Adipocyte (in vitro differentiated cells): ENCODE results near the gene ZBTB42.
A peak's percentile ranks its signal among the peaks of the same experiment; 100 is the strongest.

Experiments
- DNase-seq: peaks from one replicate; pipeline ENCODE4 v3.0.0-alpha.2; 2015; ENCODE audit warnings: low read depth
- H3K27me3 ChIP-seq: replicated peaks from 2 replicates; pipeline ENCODE4 v1.7.0; 2013; ENCODE audit warnings: mild to moderate bottlenecking, low read length, moderate library complexity; ENCODE audit not compliant: control insufficient read depth, insufficient read depth
- H3K36me3 ChIP-seq: 2 replicates; pipeline ENCODE4 v1.7.0; 2013; ENCODE audit warnings: low read length, mild to moderate bottlenecking, moderate library complexity; ENCODE audit not compliant: control insufficient read depth, insufficient read depth, severe bottlenecking
- H3K4me1 ChIP-seq: 2 replicates; pipeline ENCODE4 v1.7.0; 2013; ENCODE audit warnings: mild to moderate bottlenecking, low read length, moderate library complexity; ENCODE audit not compliant: control insufficient read depth, insufficient read depth
- H3K4me3 ChIP-seq: 2 replicates; pipeline ENCODE4 v1.7.0; 2013; ENCODE audit warnings: mild to moderate bottlenecking, low read length, moderate library complexity
- H3K9ac ChIP-seq: 2 replicates; pipeline ENCODE4 v1.7.0; 2013; ENCODE audit warnings: mild to moderate bottlenecking, low read length, moderate library complexity
- H3K9me3 ChIP-seq: 2 replicates; pipeline ENCODE4 v1.7.0; 2013; ENCODE audit warnings: mild to moderate bottlenecking, low read length, moderate library complexity; ENCODE audit not compliant: control insufficient read depth

ZBTB42 gene

GRCh38 chr14:104800771-104801519 lies at the start of gene ZBTB42:
Gene ZBTB42, plus strand, starts transcription at chr14:104801101. Its CDS starts 97 bp downstream, at chr14:104801198.
- Histone ChIP-seq H3K9me3 (no peaks in the 10 kb centered on the region), H3K4me1 (peaks cover 54% of the 10 kb centered on the region), H3K27me3 (no peaks in the 10 kb centered on the region), H3K9ac (peak within 1 kb of the TSS; percentile 91), H3K36me3 (no peaks in the 10 kb centered on the region), H3K4me3 (peak within 1 kb of the TSS; percentile 80)
- no peak for DNase-seq

- DNase-seq, result no peak
- H3K9ac ChIP-seq, result peak overlapping the region; percentile 60
- H3K27me3 ChIP-seq, result no peaks in the 10 kb centered on the region
- peaks cover 10% of the 10 kb centered on the region for H3K36me3 ChIP-seq
- H3K4me1 ChIP-seq, result peaks cover 44% of the 10 kb centered on the region
- H3K4me3 ChIP-seq, result peak overlapping the region; percentile 96
- H3K9me3 ChIP-seq, result no peaks in the 10 kb centered on the region
These were observed 49.1 kb upstream of the ZBTB42 start for GRCh38 chr14:104751539-104752422.

- H3K27me3 ChIP-seq, result no peaks in the 10 kb centered on the region
- DNase-seq, result no peak
- peaks cover 16% of the 10 kb centered on the region for H3K36me3 ChIP-seq
- H3K9ac ChIP-seq, result peak overlapping the region; percentile 60
- peak overlapping the region; percentile 96 for H3K4me3 ChIP-seq
- peaks cover 38% of the 10 kb centered on the region for H3K4me1 ChIP-seq
- H3K9me3 ChIP-seq, result no peaks in the 10 kb centered on the region
These were observed 48.5 kb upstream of the ZBTB42 start for GRCh38 chr14:104752423-104752734.

- Histone ChIP-seq H3K36me3 (peaks cover 21% of the 10 kb centered on the region), H3K4me3 (peak within 1 kb of the TSS; percentile 96), H3K4me1 (peaks cover 38% of the 10 kb centered on the region), H3K27me3 (no peaks in the 10 kb centered on the region), H3K9me3 (no peaks in the 10 kb centered on the region), H3K9ac (peak within 1 kb of the TSS; percentile 98)
- DNase-seq, result peak; percentile 100
These were observed 48.0 kb upstream of the ZBTB42 start, which contains the start of gene SIVA1 for GRCh38 chr14:104752735-104753527. Gene SIVA1, plus strand, starts transcription at chr14:104753147. Its CDS starts 55 bp downstream, at chr14:104753202.

GRCh38 chr14:104753528-104754212 lies 47.2 kb upstream of the ZBTB42 start:
- DNase-seq, result peak; percentile 53
- H3K4me1 ChIP-seq, result peaks cover 38% of the 10 kb centered on the region
- no peaks in the 10 kb centered on the region for H3K9me3 ChIP-seq
- peaks cover 28% of the 10 kb centered on the region for H3K36me3 ChIP-seq
- no peaks in the 10 kb centered on the region for H3K27me3 ChIP-seq
- peak overlapping the region; percentile 96 for H3K4me3 ChIP-seq
- H3K9ac ChIP-seq, result peak overlapping the region; percentile 98

- H3K4me3 ChIP-seq, result peak overlapping the region; percentile 96
- no peaks in the 10 kb centered on the region for H3K9me3 ChIP-seq
- peak overlapping the region; percentile 98 for H3K9ac ChIP-seq
- H3K4me1 ChIP-seq, result peaks cover 31% of the 10 kb centered on the region
- peaks cover 35% of the 10 kb centered on the region for H3K36me3 ChIP-seq
- H3K27me3 ChIP-seq, result no peaks in the 10 kb centered on the region
- no peak for DNase-seq
These were observed 46.6 kb upstream of the ZBTB42 start for GRCh38 chr14:104754213-104754851.

GRCh38 chr14:104755621-104756020 lies 45.3 kb upstream of the ZBTB42 start:
- Histone ChIP-seq H3K4me3 (no peak overlapping the region), H3K27me3 (no peaks in the 10 kb centered on the region), H3K9me3 (no peaks in the 10 kb centered on the region), H3K36me3 (peaks cover 42% of the 10 kb centered on the region), H3K4me1 (peaks cover 19% of the 10 kb centered on the region), H3K9ac (no peak overlapping the region)
- DNase-seq, result no peak

GRCh38 chr14:104756477-104757237 lies 44.2 kb upstream of the ZBTB42 start:
- no peaks in the 10 kb centered on the region for H3K27me3 ChIP-seq
- peaks cover 42% of the 10 kb centered on the region for H3K36me3 ChIP-seq
- no peak overlapping the region for H3K9ac ChIP-seq
- peaks cover 19% of the 10 kb centered on the region for H3K4me1 ChIP-seq
- H3K4me3 ChIP-seq, result no peak overlapping the region
- H3K9me3 ChIP-seq, result no peaks in the 10 kb centered on the region
- DNase-seq, result no peak

- H3K36me3 ChIP-seq, result peaks cover 42% of the 10 kb centered on the region
These were observed 43.7 kb upstream of the ZBTB42 start for GRCh38 chr14:104757238-104757585.

More at GRCh38 chr14:104757238-104757585, 43.7 kb upstream of the ZBTB42 start:
- H3K9me3 ChIP-seq, result no peaks in the 10 kb centered on the region
- no peaks in the 10 kb centered on the region for H3K27me3 ChIP-seq
- H3K4me3 ChIP-seq, result no peak overlapping the region
- no peak for DNase-seq
- H3K4me1 ChIP-seq, result peaks cover 16% of the 10 kb centered on the region
- no peak overlapping the region for H3K9ac ChIP-seq
